Measurements from ENCODE around the gene VEZF1.

DNA sequence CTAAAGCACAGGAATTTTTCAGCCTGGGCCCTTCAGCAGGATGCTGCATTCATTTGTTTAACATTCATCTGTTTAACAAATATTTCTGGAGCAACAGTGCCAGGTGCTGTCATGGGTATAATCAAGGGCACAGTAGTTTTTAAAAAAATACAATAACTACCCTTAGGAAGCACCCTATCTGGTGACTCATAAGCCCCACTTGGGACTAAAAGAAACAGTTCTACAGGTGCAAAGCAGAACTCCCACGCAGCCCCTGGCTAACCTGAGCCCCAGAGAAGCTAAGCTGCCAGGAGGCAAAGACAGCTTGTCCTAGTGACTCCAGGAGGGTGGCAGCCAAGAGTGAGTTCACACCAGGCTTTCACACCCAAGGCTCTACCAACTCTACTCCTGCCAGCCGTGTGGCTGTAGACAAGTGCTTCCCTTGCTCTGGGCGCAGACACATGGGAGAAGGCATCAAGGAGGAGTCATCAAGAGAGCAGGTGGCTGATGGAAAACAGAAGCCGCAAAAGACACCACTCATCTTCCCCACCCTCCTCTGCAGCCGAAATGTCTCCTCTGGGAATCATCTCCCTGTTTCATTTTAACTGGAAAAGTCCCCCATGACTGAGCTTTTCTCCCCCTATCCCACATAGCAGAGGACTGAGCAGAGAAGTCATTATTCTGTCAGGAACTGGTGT, 47.3 kb downstream of the VEZF1 start:
- TF ChIP-seq POLR2A (IDR thresholded peaks at IDR 0.05; ENCODE audit: low read depth, low read length) (no peak), POLR2AphosphoS5 (IDR thresholded peaks at IDR 0.05; ENCODE audit: low read depth, low read length) (no peak), SPI1 (IDR thresholded peaks at IDR 0.05; ENCODE audit: low read depth, low read length) (no peak), TAF1 (IDR thresholded peaks at IDR 0.05; ENCODE audit: low read depth, low read length) (no peak), POU2F2 (IDR thresholded peaks at IDR 0.05; ENCODE audit: low read depth, low read length) (no peak), PAX5 (IDR thresholded peaks at IDR 0.05; ENCODE audit: insufficient read depth, low read length, severe bottlenecking) (no peak)

Measured in GM12891 (cell line).